ENCODE results near the gene PRKCE.
"Not testable (repeated sequence)": the region's sequence is repeated elsewhere in the genome, so short reads cannot be mapped to it uniquely, and the experiment has no call there.

GRCh38 chr2:46223514-46223913 is 572.0 kb downstream of the PRKCE start:
- TF ChIP-seq, protein P1, sequence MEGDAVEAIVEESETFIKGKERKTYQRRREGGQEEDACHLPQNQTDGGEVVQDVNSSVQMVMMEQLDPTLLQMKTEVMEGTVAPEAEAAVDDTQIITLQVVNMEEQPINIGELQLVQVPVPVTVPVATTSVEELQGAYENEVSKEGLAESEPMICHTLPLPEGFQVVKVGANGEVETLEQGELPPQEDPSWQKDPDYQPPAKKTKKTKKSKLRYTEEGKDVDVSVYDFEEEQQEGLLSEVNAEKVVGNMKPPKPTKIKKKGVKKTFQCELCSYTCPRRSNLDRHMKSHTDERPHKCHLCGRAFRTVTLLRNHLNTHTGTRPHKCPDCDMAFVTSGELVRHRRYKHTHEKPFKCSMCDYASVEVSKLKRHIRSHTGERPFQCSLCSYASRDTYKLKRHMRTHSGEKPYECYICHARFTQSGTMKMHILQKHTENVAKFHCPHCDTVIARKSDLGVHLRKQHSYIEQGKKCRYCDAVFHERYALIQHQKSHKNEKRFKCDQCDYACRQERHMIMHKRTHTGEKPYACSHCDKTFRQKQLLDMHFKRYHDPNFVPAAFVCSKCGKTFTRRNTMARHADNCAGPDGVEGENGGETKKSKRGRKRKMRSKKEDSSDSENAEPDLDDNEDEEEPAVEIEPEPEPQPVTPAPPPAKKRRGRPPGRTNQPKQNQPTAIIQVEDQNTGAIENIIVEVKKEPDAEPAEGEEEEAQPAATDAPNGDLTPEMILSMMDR (IDR thresholded peaks at IDR 0.05; ENCODE audit: low read depth, low read length, missing input control), result not testable (repeated sequence)
- not testable (repeated sequence) for TF ChIP-seq RXRA, YY1, RAD21, FOXA1 (IDR thresholded peaks at IDR 0.05)

Measured in liver (tissue), 3 donors.